GM19025 (cell line): ENCODE data around the gene DELE1.
"Not testable (repeated sequence)": the region's sequence is repeated elsewhere in the genome, so short reads cannot be mapped to it uniquely, and the experiment has no call there.

Experiments used
- ATAC-seq: cut with Tn5 transposase; IDR thresholded peaks from one replicate; pipeline ENCODE4 v1.9.1; 2021; ENCODE audit warnings: mild to moderate bottlenecking, low read depth, moderate library complexity; ENCODE audit not compliant: unreplicated experiment

The DELE1 gene

DNA sequence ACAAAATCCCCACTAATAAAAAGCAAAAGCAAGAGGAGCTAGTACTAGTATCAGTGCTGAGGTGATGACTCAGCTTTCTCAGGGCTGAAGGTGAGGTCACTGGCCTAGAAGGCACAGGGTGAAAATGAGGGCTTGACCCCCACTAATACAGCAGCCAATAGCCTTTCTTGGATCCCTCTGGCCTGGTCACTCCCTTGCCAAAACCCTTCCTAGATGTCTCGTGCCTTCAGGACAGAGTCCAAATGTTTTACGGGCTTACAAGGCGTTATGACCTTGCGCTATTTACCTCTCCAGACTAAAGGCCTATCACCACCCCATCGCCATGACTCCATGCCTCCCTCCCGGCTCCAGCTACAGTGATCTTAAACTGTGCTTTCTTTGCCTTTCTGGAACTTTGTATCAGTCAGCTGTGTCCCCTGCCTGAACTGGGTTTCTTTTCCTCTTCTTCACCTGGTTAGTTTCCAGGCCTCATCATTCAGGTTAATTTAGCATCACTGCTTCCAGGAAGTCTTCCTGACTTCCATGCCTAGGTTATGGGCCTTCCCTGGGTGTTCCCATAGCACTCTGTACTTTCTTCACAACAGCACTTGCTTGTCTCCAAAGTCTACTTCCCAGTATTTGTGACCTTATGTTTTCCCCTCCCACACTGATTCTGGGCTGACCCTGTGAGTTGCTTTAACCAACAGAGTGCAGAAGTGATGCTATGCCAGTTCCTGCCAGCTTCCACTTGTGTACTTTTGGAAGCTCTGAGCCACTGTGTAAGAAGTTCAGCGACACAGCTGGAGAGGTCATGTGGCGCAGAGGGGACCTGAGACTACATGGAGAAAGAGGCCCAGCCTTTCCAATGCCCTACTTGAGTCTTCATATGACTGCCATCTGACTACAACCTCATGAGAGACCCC is 4.2 kb upstream of the DELE1 start:
- no peak for ATAC-seq

- no peak for ATAC-seq
Observed at GRCh38 chr5:141920771-141921170, 2.9 kb upstream of the DELE1 start.

- not testable (repeated sequence) for ATAC-seq
Observed at GRCh38 chr5:141922827-141923447, 734 bp upstream of the DELE1 start.

DNA sequence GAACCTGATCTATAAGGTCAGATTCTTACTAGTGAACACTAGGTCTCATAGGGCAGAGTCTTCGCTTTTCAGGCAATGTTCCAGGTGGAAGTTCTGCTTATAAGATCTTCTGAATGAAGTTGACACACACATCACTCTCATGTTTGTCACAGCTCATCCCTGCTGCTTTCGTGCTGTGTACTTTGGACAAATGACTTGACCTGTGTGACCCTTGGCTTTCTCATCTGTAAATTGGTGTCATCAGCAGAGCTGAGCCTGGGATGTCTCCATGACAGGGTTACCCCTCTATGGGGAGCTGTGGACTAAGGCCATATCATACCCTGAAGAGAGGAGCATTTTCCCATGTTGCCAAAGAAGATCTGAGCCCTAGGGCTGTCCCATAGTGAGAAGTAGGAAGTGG is 2.8 kb downstream of the DELE1 start:
- ATAC-seq: no peak

DNA sequence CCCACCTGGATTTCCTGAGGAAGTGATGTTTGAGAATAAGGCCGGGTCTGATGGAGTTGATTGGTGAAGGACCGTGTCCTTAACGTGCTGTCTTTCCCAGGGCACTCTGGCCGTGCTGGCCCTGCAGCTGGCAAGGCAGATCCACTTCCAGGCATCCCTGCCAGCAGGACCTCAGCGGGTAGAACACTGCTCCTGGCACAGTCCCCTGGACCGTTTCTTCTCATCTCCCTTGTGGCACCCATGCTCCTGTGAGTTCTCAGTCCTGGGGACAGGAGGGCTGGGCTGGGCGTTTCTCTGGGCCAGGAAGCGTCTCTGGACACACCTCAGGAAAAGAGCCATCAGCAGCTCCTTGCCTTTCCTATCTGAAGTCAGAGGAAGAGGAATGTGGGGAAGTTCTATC is 4.4 kb downstream of the DELE1 start:
- ATAC-seq: no peak

GRCh38 chr5:141929398-141930058 is 5.9 kb downstream of the DELE1 start:
- ATAC-seq: no peak

DNA sequence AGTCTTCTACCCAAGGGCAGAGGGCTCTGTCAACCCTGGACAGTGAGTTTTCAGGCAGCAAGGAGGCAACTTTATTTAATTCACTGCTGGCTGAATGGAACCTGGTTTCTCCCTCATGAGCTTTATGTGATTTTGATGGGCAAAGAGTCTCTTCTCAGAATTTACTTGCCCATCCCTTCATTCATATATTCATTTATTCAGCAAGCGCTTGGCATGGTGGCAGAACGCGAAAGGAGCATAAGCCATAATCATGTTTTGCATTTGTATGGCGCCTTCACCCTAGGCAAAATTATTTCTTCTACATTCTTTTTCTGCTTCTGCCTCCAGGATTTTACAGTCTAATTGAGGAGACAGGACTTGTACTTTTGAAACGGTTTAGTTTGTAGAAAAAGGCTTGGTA is 8.0 kb downstream of the DELE1 start:
- no peak for ATAC-seq

DNA sequence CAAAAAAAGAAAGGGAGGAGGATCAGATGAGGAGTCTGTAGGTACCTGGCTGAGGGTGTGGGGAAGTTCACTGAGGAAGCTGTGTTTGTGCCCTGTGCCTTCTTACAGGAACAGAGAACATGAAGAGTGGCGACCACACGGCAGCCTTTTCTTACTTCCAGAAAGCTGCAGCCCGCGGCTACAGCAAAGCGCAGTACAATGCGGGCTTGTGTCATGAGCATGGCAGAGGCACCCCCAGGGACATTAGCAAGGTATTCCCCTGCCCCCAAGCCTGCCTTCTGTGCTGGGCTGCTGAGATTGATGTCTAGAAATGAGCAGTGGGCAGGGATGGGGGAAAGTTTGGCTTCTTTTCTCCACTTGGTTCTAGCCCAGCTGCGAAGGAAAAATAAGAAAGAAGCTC is 9.5 kb downstream of the DELE1 start:
- ATAC-seq: no peak

- ATAC-seq: no peak
Observed at GRCh38 chr5:141934099-141934844, 10.6 kb downstream of the DELE1 start.

DNA sequence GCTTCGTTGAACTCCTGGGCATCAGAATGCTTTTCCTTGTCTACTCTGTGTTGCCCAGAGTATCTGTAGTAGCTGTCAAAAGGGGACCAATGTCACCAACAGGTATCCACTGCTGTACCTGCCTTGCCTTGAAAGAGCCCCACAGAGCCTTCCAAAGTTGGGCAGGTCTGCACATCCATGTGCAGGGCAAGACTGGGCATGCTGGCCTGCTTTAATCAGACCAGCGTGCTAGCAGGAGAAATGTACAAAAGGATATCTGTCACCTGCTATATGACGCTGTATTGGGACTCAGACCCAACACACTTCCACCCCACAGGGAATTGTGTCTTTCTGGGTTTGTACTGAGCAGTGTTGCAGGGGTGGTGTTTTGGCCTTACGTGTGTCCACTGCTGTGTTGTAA is 11.9 kb downstream of the DELE1 start:
- ATAC-seq: no peak

DNA sequence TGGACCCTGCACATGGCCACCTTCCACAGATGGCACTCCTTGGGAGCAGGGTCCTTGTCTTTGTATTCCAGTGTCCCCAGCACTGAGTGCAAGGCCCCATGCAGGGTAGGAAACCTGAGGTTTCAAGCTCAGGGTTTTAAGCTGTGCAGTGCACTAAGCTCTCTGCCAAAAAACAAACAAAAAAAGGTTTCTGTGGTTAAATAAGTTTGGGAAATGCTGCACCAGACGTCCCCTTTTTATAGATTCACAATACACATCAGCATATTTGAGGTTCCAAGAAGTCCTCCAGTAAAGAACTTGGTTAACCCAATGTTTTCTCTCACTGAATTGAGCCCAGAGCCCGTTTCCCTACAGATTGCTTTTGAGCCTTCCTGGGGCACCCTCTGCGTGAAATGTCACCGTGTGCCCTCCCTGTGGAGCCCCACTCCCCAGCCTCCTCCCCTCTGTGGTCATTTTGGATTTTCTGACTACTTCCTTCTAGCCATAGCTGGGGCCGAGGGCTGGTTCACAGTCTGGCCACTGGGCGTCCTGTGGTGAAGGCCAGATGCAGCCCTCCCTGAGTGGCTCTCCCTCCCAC is 17.1 kb downstream of the DELE1 start:
- ATAC-seq: no peak

DNA sequence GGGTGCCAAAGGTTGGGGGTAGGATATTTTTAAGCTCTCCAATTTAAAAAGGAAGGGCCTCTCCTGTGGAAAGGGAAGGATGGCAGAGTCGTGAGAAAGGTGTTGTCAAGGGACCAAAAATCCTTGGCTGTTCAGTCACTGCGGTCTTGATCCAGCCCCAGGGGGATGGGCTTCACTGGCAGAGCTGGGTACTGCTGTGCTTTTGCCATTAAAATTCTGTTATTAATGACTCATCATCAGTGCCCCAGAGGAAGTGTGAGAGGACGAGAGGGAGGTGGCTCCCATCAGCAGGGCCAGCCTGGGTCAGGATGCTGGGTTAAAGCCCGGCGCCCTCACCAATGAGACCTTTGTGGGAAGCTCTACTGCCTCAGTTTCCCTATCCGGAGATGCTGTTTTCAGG is 17.6 kb downstream of the DELE1 start:
- ATAC-seq: no peak

GRCh38 chr5:141941779-141942178 is 18.1 kb downstream of the DELE1 start:
- no peak for ATAC-seq

DNA sequence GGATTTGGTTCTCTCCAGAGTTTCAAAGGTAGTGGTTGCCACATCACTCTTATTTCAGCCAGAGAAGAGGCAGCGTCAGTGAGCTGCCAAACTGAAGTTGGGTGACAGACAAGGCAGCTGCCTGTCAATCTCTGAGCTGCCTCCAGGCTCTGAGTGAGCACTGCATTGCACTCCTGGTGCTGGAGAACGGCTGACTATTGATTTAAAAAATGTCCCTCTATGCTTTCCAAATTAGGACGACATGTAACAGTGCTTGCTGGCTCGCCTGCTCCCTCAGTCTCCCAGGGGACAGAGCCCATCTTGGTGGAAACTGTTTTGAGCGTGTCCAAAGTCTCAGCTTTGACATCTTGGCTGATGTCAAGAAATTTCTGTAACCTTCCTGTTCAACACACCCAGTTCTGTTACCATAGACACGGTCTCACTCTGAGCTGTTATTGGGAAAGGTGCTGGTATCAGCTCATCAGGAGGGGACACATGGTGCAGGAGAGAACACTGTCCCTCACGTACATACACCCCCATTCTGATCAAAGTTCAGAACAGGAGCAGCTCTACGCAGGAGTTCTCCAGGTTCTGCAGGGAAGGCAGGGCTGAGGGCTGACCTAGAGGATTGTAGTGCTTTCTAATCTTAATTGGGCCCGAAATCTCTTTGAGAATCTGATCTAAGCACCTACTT is 18.6 kb downstream of the DELE1 start:
- no peak for ATAC-seq

DNA sequence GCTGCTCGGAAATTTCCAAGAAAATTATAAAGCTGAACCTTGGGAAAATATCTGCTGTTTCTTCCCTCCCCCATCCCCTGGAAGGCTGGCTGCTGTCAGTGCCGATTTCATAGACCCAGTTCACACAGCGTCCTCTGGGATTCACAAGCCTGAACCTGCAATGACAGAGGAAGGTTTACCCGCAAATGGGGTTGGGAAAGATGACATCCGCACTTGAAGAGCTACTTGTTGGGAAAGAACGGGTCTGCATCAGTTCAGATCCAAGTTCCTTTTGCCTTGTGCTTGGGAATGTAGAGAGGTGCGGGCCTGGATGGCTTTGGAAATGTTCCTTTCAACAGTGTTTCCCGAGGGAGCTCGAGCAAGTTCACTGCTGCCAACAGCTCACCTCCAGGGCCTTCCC is 20.4 kb downstream of the DELE1 start:
- no peak for ATAC-seq

- ATAC-seq: no peak
Observed at GRCh38 chr5:141945511-141946051, 21.9 kb downstream of the DELE1 start.

- ATAC-seq: no peak
Observed at GRCh38 chr5:141947316-141947715, 23.6 kb downstream of the DELE1 start.

DNA sequence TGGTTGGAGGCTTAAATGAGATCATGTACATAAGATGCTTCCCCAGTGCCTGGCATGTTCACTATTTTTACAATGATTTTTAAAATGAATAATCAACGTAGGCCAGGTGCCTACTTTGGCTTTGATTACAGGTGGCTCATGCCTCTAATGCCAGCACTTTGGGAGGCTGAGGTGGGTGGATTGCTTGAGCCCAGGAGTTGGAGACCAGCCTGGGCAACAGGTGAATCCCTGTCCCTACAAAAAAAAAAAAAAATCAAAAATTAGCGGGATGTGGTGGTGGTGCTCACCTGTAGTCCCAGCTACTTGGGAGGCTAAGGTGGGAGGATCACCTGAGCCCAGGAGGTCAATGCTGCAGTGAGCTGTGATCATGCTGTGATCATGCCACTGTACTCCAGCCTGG is 25.1 kb downstream of the DELE1 start:
- no peak for ATAC-seq

DNA sequence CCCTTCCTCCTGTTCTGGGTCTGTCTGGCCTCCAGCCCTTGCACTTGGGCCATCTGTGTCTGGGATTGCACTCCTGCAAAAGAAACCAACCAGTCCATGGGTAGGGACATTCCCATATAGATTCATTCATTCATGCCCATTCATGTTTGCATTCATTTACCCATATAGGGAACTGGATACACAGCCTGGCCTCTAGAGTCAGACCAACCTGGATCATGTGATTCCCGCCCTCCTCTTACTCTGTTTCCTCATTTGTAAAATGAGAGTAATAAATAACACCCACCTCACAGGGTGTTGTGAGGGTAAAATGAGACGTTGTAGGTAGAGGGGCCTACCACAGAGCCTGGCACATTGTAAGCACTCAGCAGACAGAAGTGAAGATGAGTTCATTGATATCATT is 25.8 kb downstream of the DELE1 start:
- no peak for ATAC-seq
